Esophagus muscularis mucosa (tissue), 4 donors: ENCODE results near the gene OXER1.

Experiments used
- EP300 ChIP-seq: sonication (generic); formaldehyde crosslinking; IDR thresholded peaks from one replicate; pipeline ENCODE4 v1.6.1; 2017; ENCODE audit warnings: antibody characterized with exemption
- POLR2A ChIP-seq: fragments of 450-650 bp; IDR thresholded peaks from one replicate; pipeline ENCODE4 v1.6.1; 2017; ENCODE audit warnings: antibody characterized with exemption, moderate library complexity, mild to moderate bottlenecking, low read depth
- POLR2AphosphoS5 ChIP-seq, 2 donors: sonication (generic); formaldehyde crosslinking; IDR thresholded peaks; one replicate each; pipeline ENCODE4 v1.6.1; 2017; ENCODE audit warnings: antibody characterized with exemption in 2 of 2
- TF ChIP-seq, protein P1 (sequence below), 3 experiments: fragments of 200-600 bp in 2 of 3; fragments of 450-650 bp in 1 of 3; sonication (generic) in 2 of 3; IDR thresholded peaks; one replicate each; pipeline ENCODE4 v1.5.1; 2017 to 2019; ENCODE audit warnings: antibody characterized with exemption in 3 of 3, mild to moderate bottlenecking in 2 of 3, moderate library complexity in 1 of 3

DNA sequence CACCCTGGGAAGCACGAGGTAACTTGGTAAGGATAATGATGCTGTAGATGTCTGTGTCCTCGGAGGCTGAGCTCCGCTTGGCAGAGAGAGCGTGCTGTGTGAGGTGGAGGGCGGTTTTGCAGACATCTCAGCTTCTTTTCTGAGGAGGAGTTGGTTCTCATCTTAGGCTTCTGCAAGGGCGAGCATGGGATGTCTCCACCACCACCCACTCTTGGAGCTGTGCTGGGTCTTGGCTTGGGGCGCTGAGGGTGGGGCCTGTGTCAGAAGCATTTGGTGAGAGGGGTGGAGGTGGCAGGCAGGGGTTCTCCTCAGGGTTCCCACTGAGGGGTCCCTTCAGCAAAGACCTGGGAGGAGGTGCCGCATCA lies 9.2 kb downstream of the OXER1 start:
- TF ChIP-seq, protein P1, sequence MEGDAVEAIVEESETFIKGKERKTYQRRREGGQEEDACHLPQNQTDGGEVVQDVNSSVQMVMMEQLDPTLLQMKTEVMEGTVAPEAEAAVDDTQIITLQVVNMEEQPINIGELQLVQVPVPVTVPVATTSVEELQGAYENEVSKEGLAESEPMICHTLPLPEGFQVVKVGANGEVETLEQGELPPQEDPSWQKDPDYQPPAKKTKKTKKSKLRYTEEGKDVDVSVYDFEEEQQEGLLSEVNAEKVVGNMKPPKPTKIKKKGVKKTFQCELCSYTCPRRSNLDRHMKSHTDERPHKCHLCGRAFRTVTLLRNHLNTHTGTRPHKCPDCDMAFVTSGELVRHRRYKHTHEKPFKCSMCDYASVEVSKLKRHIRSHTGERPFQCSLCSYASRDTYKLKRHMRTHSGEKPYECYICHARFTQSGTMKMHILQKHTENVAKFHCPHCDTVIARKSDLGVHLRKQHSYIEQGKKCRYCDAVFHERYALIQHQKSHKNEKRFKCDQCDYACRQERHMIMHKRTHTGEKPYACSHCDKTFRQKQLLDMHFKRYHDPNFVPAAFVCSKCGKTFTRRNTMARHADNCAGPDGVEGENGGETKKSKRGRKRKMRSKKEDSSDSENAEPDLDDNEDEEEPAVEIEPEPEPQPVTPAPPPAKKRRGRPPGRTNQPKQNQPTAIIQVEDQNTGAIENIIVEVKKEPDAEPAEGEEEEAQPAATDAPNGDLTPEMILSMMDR (IDR thresholded peaks at IDR 0.05), result no peak
- TF ChIP-seq POLR2A (no peak), POLR2AphosphoS5 (IDR thresholded peaks at IDR 0.05) (no peak), EP300 (no peak)
